GM21360 (cell line): Measurements from ENCODE around the gene WDR18.

Experiments used
- ATAC-seq: cut with Tn5 transposase; IDR thresholded peaks from one replicate; pipeline ENCODE4 v1.9.1; 2021; ENCODE audit warnings: mild to moderate bottlenecking, moderate library complexity; ENCODE audit not compliant: unreplicated experiment

Gene WDR18

DNA sequence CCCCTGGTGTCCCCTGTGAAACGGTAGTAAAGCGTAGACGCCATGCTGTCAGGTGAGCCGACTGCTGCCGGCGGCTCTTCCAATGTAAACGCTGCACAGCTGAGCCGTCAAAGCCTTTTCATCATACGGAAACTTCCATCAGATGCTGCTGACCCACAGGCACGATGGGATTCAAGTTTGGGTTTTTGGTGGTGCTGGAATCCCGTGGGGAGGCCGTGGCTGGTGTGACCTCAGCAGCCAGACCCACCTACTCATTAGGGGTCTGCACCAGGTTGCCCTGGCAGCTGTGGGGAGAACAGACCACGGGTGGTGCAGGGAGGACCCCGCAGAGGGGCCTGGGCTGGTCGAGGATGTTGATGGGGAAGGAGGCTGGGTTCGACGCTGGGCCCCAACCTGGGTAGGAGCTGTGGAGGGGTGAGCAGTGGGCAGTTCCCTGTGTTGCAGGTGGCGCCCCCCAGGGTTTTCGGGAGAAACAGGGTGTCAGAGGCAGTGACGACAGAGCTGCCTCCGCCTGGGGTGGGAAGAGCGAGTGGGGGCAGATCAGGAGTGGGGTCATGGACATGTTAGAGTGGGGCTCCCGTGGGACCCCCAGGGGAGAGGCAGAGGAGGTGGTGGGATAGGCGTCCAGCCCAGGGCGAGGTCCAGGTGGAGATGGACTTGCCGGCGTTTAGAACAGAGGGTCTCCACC lies 22.7 kb downstream of the WDR18 start:
- ATAC-seq: no peak

DNA sequence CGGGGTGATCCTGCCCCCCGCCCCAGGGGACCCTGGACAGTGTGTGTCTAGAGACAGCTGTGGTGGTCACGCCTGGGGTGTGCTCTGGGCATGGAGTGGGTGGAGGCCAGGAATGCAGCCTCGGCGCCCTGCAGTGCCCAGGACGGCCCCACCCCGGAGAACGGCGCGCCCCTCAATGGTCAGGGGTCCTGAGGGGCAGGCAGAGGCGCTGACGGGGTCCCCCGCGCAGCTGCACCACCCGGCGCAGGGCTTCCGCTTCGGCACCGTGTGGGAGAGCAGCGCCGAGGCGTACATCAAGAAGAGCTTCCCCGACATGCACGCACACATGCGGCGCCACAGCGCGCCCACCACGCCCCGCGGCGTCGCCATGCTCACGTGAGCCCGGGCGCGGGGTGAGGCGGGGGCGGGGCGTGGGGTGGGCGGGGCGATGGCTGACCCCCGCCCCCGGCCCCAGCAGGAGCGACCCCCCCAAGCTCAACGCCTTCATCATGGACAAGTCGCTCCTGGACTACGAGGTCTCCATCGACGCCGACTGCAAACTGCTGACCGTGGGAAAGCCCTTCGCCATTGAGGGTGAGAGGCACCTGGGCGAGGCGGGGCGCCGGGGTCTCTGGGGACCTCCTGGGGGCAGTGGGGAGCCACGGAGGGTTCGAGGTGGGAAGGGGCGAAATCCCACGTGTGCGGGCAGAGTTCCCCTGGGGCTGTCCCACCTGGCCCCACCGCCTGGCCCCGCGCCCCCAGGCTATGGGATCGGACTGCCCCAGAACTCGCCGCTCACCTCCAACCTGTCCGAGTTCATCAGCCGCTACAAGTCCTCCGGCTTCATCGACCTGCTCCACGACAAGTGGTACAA lies 23.5 kb downstream of the WDR18 start:
- ATAC-seq: no peak

- no peak for ATAC-seq
Observed at GRCh38 chr19:1008268-1009040, 24.3 kb downstream of the WDR18 start.

- no peak for ATAC-seq
Observed at GRCh38 chr19:1009041-1009980, 25.2 kb downstream of the WDR18 start.

GRCh38 chr19:1009981-1010538 lies 25.9 kb downstream of the WDR18 start:
- no peak for ATAC-seq

DNA sequence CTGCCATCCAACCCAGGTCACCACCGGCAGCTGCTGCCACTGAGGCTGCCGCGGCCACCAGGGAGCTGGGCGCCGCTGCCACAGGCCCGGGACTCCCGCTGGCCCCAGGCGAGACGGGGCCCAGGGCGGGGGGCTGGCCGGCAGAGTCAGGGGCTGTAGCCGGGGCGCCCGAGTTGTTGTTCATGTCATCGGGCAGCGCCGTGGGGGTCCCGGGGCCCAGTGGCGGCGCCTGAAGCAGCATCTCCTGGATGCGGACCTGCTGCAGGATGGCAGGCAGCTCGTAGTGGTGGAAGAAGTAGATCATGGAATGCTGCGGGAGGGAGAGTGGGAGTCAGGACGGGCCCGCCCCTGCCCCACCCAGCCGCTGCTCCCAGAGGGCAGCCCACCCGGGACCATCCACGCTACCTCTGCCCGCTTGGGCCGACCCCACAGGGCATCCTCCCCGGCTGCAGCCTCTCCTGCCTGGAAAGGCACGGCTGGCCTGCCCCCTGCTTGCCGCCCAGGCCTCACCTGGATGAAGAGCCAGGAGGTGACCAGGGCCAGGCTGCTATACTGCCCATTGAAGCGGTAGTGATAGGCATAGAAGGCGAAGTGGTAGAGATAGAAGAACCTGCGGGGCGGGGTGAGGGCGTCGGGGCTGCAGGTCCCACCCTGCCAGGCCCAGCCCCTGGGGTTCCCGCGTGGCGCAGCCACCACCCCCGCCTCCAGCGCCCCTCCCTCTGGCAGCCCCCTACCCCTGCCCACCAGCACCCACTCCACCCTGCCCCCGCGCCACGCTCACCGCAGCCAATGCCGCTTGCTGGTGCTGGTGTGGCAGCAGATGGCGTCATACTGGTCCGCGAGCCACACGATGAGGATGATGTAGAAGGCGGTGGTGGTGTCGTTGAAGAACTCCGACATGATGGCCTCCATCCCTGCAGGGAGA lies 26.7 kb downstream of the WDR18 start:
- ATAC-seq: no peak

- ATAC-seq: no peak
Observed at GRCh38 chr19:1011831-1012333, 27.7 kb downstream of the WDR18 start.

DNA sequence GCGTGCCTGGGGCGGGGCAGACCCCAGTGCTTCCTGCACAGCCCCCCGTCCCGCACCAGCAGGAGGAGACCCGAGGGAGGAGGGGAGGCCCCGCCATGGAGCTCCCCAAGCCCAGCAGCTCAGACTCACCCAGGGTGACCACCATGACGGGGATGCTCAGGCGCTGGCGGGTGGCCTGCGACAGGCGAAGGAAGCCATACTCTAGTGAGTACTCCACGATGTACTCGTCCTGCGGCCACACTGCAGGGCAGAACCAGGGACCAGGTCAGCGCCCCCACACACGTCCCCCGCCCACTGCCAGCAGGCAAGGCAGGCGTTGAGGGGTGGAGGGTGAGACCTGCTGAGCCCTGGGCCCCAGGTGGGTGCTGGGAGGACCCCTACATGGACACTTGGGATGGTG lies 28.2 kb downstream of the WDR18 start:
- ATAC-seq: no peak

DNA sequence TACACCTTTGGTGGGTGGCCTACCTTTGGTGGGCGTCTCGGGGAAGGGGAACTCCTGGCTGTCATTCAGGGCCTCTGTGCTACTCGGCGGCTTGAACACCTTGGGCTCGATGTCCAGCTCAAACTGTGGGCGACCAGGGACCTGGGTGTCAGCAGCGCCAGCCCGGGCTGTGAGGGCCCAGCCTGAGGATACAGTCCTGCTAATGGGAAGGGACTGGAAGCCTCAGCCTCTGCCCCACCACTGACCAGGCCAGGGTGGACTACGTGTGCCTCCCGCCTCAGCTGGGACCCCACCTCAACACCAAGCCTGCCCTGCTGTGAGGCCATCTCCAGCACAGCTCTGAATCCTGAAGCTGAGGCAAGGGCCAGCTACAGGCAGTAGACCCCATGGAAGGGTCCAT lies 29.1 kb downstream of the WDR18 start:
- ATAC-seq: no peak

DNA sequence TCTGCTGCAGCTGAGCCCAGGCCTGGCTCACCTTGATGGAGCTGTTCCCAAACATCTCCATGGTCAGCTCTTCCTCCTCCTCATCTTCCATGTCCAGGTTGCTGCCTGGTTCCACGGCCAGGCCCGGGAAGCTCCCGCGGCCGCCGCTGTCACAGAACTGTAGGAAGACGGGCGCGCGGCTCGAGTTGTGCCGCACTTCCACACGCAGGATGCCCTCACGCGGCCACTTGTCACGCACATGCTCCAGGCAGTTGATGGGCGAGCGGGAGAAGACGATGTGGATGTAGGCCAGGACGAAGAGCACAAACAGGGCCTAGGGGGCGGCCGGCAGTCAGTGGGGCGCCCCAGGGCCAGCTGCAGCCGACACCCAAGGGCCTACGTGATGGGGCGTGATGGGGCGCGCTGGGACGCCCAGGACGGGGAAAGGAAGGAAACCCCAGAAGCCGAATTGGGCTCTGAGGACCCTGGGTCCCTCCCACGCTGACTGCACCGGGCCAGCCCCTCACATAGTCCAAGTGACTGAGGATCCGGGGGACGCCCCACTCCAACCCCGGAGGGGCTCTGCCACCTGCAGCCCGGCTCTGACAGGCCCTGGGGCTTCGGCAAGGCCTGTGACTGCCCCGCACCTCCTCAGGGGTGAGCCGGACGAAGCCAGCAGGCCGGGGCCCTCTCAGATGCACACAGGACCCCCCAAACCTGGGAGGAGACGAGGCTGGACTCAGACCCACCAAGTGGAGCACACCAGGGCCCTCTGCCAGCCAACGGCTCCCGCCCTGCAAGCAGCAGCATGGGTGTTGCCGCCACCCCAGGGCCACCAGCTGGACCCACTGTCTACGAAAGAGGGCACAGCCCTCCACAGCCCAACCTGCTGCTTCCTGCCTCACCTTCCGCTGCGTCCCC lies 30.3 kb downstream of the WDR18 start:
- ATAC-seq: no peak

DNA sequence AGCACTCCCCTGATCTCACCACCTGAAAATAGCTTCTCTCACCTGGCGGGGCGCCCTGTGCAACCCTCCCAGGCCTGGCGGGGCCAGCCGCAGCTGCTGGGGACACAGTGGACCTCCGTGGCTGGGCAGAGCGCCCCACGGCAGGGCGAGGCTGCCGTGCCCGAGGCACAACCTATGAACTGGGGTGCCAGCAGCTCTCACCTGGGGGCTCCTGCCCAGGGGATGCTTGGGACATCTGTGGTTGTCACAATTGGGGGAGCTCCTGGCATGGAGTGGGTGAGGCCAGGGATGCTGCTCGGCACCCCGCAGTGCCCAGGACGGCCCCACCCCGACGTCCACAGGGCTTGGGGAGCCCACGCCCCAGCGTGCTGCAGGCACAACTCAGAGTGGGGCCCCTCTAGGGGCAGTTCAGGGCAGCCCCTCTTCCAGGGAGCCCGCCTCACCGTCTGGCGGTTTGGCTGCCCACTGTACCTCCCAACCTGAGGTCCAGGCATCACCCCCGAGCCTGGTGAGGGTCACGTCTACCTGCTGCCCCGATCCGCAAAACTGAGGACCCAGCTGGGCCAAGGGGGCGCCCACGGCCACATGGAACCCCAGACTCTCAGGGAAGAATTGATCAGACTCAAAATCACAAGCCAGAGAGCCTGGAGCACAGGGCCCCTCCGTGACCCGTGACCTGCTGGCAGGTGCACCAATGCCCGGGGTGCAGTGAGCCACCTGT lies 31.1 kb downstream of the WDR18 start:
- ATAC-seq: no peak

- no peak for ATAC-seq
Observed at GRCh38 chr19:1015782-1016646, 31.9 kb downstream of the WDR18 start.

- no peak for ATAC-seq
Observed at GRCh38 chr19:1016647-1017114, 32.5 kb downstream of the WDR18 start.

GRCh38 chr19:1017115-1017905 lies 33.2 kb downstream of the WDR18 start:
- ATAC-seq: no peak

- no peak for ATAC-seq
Observed at GRCh38 chr19:1017906-1018305, 33.8 kb downstream of the WDR18 start.
